Trophoblast cell (in vitro differentiated cells and primary cell): ENCODE results near the gene SRRM5.
"Not testable (repeated sequence)": the region's sequence is repeated elsewhere in the genome, so short reads cannot be mapped to it uniquely, and the experiment has no call there.

ENCODE experiments used
- DNase-seq, 2 donors: peaks; one replicate each; pipeline ENCODE4 v3.0.0-alpha.2; 2016
- H2AFZ ChIP-seq: 2 replicates; pipeline ENCODE4 v1.6.1; 2013; ENCODE audit warnings: low read length, moderate library complexity, mild to moderate bottlenecking; ENCODE audit not compliant: insufficient read depth, poor library complexity
- H2AK5ac ChIP-seq: 2 replicates; pipeline ENCODE4 v1.6.1; 2013; ENCODE audit warnings: mild to moderate bottlenecking, low read length
- H2BK120ac ChIP-seq: 2 replicates; pipeline ENCODE4 v1.6.1; 2013; ENCODE audit warnings: low read length, mild to moderate bottlenecking, moderate library complexity; ENCODE audit not compliant: insufficient read depth, poor library complexity
- H2BK12ac ChIP-seq: 2 replicates; pipeline ENCODE4 v1.6.1; 2013; ENCODE audit warnings: mild to moderate bottlenecking, low read length, moderate library complexity
- H2BK5ac ChIP-seq: 2 replicates; pipeline ENCODE4 v1.6.1; 2013; ENCODE audit warnings: low read length, low read depth, moderate library complexity, mild to moderate bottlenecking; ENCODE audit not compliant: poor library complexity
- H3K14ac ChIP-seq: 2 replicates; pipeline ENCODE4 v1.6.1; 2013; ENCODE audit warnings: mild to moderate bottlenecking, low read length
- H3K18ac ChIP-seq: 2 replicates; pipeline ENCODE4 v1.6.1; 2013; ENCODE audit warnings: mild to moderate bottlenecking, low read length
- H3K23ac ChIP-seq: 2 replicates; pipeline ENCODE4 v1.6.1; 2013; ENCODE audit warnings: low read length
- H3K27ac ChIP-seq: 2 replicates; pipeline ENCODE4 v1.5.1; 2013; ENCODE audit warnings: low read depth, mild to moderate bottlenecking, inconsistent platforms, low read length, moderate library complexity
- H3K27me3 ChIP-seq: 2 replicates; pipeline ENCODE4 v1.6.1; 2013; ENCODE audit warnings: inconsistent platforms, mild to moderate bottlenecking, low read length, moderate library complexity; ENCODE audit not compliant: insufficient read depth
- H3K36me3 ChIP-seq, 2 experiments: 1 replicate in 1 of 2; 2 replicates in 1 of 2; pipeline ENCODE4 v1.6.1; 2013; ENCODE audit warnings: low read length in 2 of 2, mild to moderate bottlenecking in 2 of 2, moderate library complexity in 1 of 2; ENCODE audit not compliant: insufficient read depth in 2 of 2, control insufficient read depth in 1 of 2
- H3K4ac ChIP-seq: 2 replicates; pipeline ENCODE4 v1.6.1; 2013; ENCODE audit warnings: low read depth, mild to moderate bottlenecking, low read length, moderate library complexity
- H3K4me1 ChIP-seq, 2 experiments: 1 replicate in 1 of 2; 2 replicates in 1 of 2; pipeline ENCODE4 v1.6.1; 2013; ENCODE audit warnings: low read length in 2 of 2, mild to moderate bottlenecking in 2 of 2, moderate library complexity in 1 of 2; ENCODE audit not compliant: insufficient read depth in 2 of 2, control insufficient read depth in 1 of 2
- H3K4me2 ChIP-seq: 2 replicates; pipeline ENCODE4 v1.6.1; 2013; ENCODE audit warnings: inconsistent platforms, mild to moderate bottlenecking, low read length, moderate library complexity
- H3K4me3 ChIP-seq: 2 replicates; pipeline ENCODE4 v1.5.1; 2013; ENCODE audit warnings: mild to moderate bottlenecking, low read depth, low read length, inconsistent platforms
- H3K79me1 ChIP-seq: one replicate; pipeline ENCODE4 v1.6.1; 2013; ENCODE audit warnings: low read length
- H3K79me2 ChIP-seq: 2 replicates; pipeline ENCODE4 v1.6.1; 2013; ENCODE audit warnings: low read length, mild to moderate bottlenecking; ENCODE audit not compliant: control insufficient read depth, insufficient read depth, poor library complexity
- H3K9ac ChIP-seq: 2 replicates; pipeline ENCODE4 v1.6.1; 2013; ENCODE audit warnings: mild to moderate bottlenecking, low read length
- H3K9me3 ChIP-seq: 2 replicates; pipeline ENCODE4 v1.6.1; 2013; ENCODE audit warnings: low read depth, mild to moderate bottlenecking, control low read depth, inconsistent platforms, low read length; ENCODE audit not compliant: insufficient read depth
- H4K12ac ChIP-seq: 2 replicates; pipeline ENCODE4 v1.6.1; 2013; ENCODE audit warnings: low read depth, mild to moderate bottlenecking, low read length, moderate library complexity
- H4K8ac ChIP-seq: 2 replicates; pipeline ENCODE4 v1.6.1; 2013; ENCODE audit warnings: low read depth, mild to moderate bottlenecking, low read length, moderate library complexity
- H4K91ac ChIP-seq: one replicate; pipeline ENCODE4 v1.6.1; 2013; ENCODE audit warnings: low read depth, mild to moderate bottlenecking, low read length, moderate library complexity
- WGBS: extraction: QIAGEN DNeasy Blood & Tissue Kit; methylation state at CpG from one replicate; pipeline ENCODE4 v1.1.7; 2013; ENCODE audit warnings: missing lambda C conversion rate; ENCODE audit not compliant: insufficient read length, insufficient coverage; ENCODE audit errors: extremely low coverage; 5-methylcytosine and 5-hydroxymethylcytosine counted together

The SRRM5 gene

DNA sequence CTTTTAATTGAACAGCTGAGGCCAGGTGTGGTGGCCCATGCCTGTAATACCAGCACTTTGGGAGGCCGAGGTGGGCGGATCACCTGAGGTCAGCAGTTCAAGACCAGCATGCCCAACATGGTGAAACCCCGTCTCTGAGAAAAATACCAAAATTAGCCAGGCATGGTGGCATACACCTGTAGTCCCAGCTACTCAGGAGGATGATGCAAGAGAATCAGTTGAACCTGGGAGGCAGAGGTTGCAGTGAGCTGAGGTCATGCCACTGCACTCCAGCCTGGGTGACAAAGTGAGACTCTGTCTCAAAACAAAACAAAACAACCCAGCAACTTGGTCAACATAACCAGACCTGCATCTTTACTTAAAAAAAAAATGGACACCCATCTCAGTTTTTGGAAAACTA lies 24.9 kb upstream of the SRRM5 start:
- H4K12ac ChIP-seq, H3K27me3 ChIP-seq, H3K18ac ChIP-seq, H3K9me3 ChIP-seq, H4K91ac ChIP-seq, H2BK12ac ChIP-seq, H3K4me2 ChIP-seq, H2BK120ac ChIP-seq, H3K4me3 ChIP-seq, H3K4ac ChIP-seq, H2AFZ ChIP-seq, H2BK5ac ChIP-seq, H3K27ac ChIP-seq, H3K79me2 ChIP-seq, H2AK5ac ChIP-seq, H3K79me1 ChIP-seq, H3K4me1 ChIP-seq, H3K14ac ChIP-seq, H4K8ac ChIP-seq, H3K23ac ChIP-seq, H3K9ac ChIP-seq: not testable (repeated sequence)
- peaks cover 15 to 36% of the 10 kb centered on the region in 2 experiments for H3K36me3 ChIP-seq
- peak in 1 of 2 donors; percentile 8 for DNase-seq
- WGBS: no CpG with 5 or more reads among the region's 3 CpGs

DNA sequence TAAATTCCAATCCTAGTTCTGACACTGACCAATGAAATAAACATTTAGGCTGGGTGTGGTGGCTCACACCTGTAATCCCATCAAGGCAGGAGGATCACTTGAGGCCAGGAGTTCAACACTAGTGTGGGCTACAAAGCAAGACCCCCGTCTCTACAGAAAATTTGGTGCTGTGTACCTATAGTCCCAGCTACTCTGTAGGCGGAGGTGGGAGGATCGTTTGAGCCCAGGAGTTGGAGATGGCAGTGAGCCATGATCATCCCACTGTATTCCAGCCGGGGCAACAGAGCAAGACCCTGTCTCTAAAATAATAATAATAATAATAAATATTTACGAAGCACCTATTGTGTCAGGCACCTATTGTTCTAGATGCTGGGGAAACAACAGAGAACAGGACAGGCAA lies 22.6 kb upstream of the SRRM5 start:
- Histone ChIP-seq H3K4ac (no peak overlapping the region), H3K79me1 (no peaks in the 10 kb centered on the region), H2AFZ (no peak overlapping the region), H2BK5ac (no peak overlapping the region), H2BK120ac (no peak overlapping the region), H3K79me2 (no peaks in the 10 kb centered on the region), H3K36me3 (peaks cover 36 to 58% of the 10 kb centered on the region in 2 experiments), H2BK12ac (no peak overlapping the region), H3K14ac (no peak overlapping the region), H4K12ac (no peak overlapping the region), H3K27ac (no peak overlapping the region), H3K9me3 (peaks cover 5% of the 10 kb centered on the region), H4K91ac (no peak overlapping the region), H3K4me2 (no peak overlapping the region), H3K4me3 (no peak overlapping the region), H3K4me1 (no peaks in the 10 kb centered on the region), H4K8ac (no peak overlapping the region), H3K27me3 (no peaks in the 10 kb centered on the region), H3K9ac (no peak overlapping the region), H3K23ac (no peak overlapping the region), H2AK5ac (no peak overlapping the region), H3K18ac (no peak overlapping the region)
- no peak for DNase-seq
- no CpG with 5 or more reads among the region's 5 CpGs for WGBS

DNA sequence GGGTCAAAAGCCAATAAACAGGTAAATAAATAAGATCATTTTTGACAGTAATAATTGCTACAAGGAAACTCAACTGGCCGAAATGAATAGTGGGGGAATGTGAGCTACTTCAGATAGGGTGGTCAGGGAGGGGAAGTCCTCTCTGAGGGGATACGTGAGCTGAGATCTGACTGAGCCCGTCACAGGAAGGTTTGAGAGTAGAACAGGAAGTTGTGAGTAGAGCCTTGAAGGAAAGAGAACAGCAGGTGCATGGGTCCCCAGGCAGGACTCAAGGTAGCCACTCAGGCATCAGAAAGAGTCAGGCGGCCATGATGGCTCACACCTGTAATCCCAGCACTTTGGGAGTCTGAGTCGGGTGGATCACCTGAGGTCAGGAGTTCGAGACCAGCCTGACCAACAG lies 22.2 kb upstream of the SRRM5 start:
- no peak overlapping the region for H4K91ac ChIP-seq
- H4K12ac ChIP-seq: no peak overlapping the region
- no peak overlapping the region for H3K23ac ChIP-seq
- H4K8ac ChIP-seq: no peak overlapping the region
- peaks cover 0 to 1% of the 10 kb centered on the region in 2 experiments for H3K4me1 ChIP-seq
- no peak overlapping the region for H3K9ac ChIP-seq
- no peak overlapping the region for H3K4me2 ChIP-seq
- peaks cover under 1% of the 10 kb centered on the region for H3K79me2 ChIP-seq
- no peak overlapping the region for H2BK12ac ChIP-seq
- H3K18ac ChIP-seq: no peak overlapping the region
- no peak overlapping the region for H3K27ac ChIP-seq
- no peak overlapping the region for H3K14ac ChIP-seq
- H3K36me3 ChIP-seq: peaks cover 37 to 60% of the 10 kb centered on the region in 2 experiments
- H3K4me3 ChIP-seq: no peak overlapping the region
- H3K9me3 ChIP-seq: peaks cover 5% of the 10 kb centered on the region
- DNase-seq: no peak
- H3K27me3 ChIP-seq: no peaks in the 10 kb centered on the region
- H3K4ac ChIP-seq: no peak overlapping the region
- WGBS: no CpG with 5 or more reads among the region's 6 CpGs
- H3K79me1 ChIP-seq: no peaks in the 10 kb centered on the region
- H2BK5ac ChIP-seq: no peak overlapping the region
- no peak overlapping the region for H2AK5ac ChIP-seq
- no peak overlapping the region for H2AFZ ChIP-seq
- H2BK120ac ChIP-seq: no peak overlapping the region

DNA sequence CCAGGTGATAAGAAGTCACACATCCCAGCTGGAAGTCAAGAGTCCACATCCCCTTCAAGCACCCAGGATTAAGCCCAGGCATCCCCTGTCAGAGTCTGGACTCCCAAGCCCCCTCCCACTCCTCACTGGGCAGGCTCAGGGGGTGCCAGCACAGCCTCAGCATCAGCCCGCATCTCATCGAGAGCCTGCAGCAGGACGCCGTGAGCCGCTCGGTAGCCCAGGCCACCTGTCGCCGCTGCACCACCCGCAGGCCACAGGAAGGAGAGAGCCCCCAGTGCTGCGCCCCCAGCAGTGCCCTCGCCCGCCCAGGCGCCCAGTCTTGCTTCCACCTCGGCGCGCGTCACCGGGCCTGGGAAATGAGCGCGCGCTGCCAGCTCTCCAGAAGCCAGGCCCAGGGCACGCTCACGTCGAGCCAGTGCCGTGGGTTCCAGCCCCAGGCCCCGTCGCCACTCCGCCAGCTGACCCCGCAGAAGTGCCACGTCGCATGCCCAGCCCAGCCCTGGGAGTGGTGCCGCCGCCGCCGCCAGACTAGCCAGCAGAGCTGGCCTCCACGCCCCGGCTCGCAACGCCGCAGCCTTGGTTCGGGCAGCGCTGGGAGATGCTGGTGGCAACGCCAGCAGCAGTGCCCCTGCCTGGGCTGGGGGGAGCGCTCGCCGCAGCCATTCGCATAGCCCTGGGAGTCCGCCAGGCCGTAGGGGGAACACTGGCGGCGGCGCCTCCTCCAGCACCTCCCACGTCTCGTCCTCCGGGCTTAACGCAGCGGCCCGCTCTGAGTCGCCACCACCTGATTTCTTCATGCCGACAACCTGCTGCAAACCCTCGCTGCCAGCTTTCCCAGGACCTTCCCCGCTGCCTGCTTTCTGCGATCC lies 19.8 kb upstream of the SRRM5 start:
- H3K4me2 ChIP-seq: no peak overlapping the region
- no peak overlapping the region for H3K4me3 ChIP-seq
- H3K9ac ChIP-seq: no peak overlapping the region
- H2BK12ac ChIP-seq: no peak overlapping the region
- peaks cover 37 to 51% of the 10 kb centered on the region in 2 experiments for H3K36me3 ChIP-seq
- H3K9me3 ChIP-seq: peaks cover 3% of the 10 kb centered on the region
- H4K12ac ChIP-seq: no peak overlapping the region
- H3K27me3 ChIP-seq: no peaks in the 10 kb centered on the region
- H3K79me1 ChIP-seq: peaks cover 13% of the 10 kb centered on the region
- H3K27ac ChIP-seq: no peak overlapping the region
- H3K23ac ChIP-seq: no peak overlapping the region
- no peak overlapping the region for H3K14ac ChIP-seq
- H2BK120ac ChIP-seq: no peak overlapping the region
- H2BK5ac ChIP-seq: no peak overlapping the region
- H2AFZ ChIP-seq: no peak overlapping the region
- H4K91ac ChIP-seq: no peak overlapping the region
- WGBS: no CpG with 5 or more reads among the region's 63 CpGs
- H2AK5ac ChIP-seq: no peak overlapping the region
- no peak overlapping the region for H3K18ac ChIP-seq
- H3K79me2 ChIP-seq: peaks cover 9% of the 10 kb centered on the region
- peaks cover 6 to 7% of the 10 kb centered on the region in 2 experiments for H3K4me1 ChIP-seq
- no peak overlapping the region for H4K8ac ChIP-seq
- no peak for DNase-seq
- H3K4ac ChIP-seq: no peak overlapping the region
